HepG2 (cell line): ENCODE data around the gene NBEA. TPM values are rescaled to one million over a fixed set of nuclear protein-coding genes. Genes with fewer than 3 reads are reported as not detected.

ENCODE experiments used
- ATAC-seq: fragments of 200-7000 bp; cut with Tn5 transposase; 3 replicates; pipeline ENCODE4 v1.9.1; 2020; ENCODE audit warnings: mild to moderate bottlenecking, moderate library complexity
- BruUV-seq: library from RNA; stranded (reverse); fragments of 400-500 nt; replicated peaks from 2 replicates; lab custom pipeline; 2021; lab: Mats Ljungman, UMichigan
- CTCF ChIA-PET: fragments of 300-600 bp; formaldehyde crosslinking; extraction: SDS; loops from one replicate; lab custom pipeline; 2021; ENCODE audit warnings: low total read pairs, inconsistent platforms, low intra/inter-chr PET ratio; lab: Yijun Ruan, JAX
- POLR2A ChIA-PET: fragments of 350-600 bp; sonication (Branson Sonifier 250); formaldehyde crosslinking; loops from one replicate; lab custom pipeline; 2020; ENCODE audit warnings: antibody characterized with exemption, inconsistent platforms; lab: Yijun Ruan, JAX
- DNase-seq: peaks from one replicate; pipeline ENCODE4 v3.0.0-alpha.2; 2015; ENCODE audit warnings: low spot score
- FAIRE-seq: peaks from 3 replicates; lab custom pipeline; 2011; peaks lifted over from hg19 to GRCh38; lab: Jason Lieb, UNC
- H2AFZ ChIP-seq: one replicate; pipeline ENCODE4 v1.6.1; 2011; ENCODE audit warnings: low read length, inconsistent platforms
- H3K27ac ChIP-seq: fragments of 300-600 bp; 3 replicates; pipeline ENCODE4 v1.8.0; 2011; ENCODE audit warnings: mixed run types, mild to moderate bottlenecking, mixed read lengths, low read length, inconsistent platforms; ENCODE audit not compliant: insufficient read depth; ENCODE audit errors: extremely low read length
- H3K27me3 ChIP-seq, 2 experiments: fragments of 200-600 bp in 1 of 2; 2 replicates in 1 of 2; 3 replicates in 1 of 2; pipeline versions ENCODE4 v1.6.0 to v1.8.0; 2011; ENCODE audit warnings: low read length in 2 of 2, mild to moderate bottlenecking in 2 of 2, moderate library complexity in 2 of 2, inconsistent platforms in 1 of 2; ENCODE audit not compliant: insufficient read depth in 2 of 2, control insufficient read depth in 1 of 2
- H3K36me3 ChIP-seq, 2 experiments: fragments of 200-600 bp in 1 of 2; replicated peaks in 1 of 2; 2 replicates in 1 of 2; 3 replicates in 1 of 2; pipeline versions ENCODE4 v1.5.1 to v1.8.0; 2011; ENCODE audit warnings: low read length in 2 of 2, inconsistent platforms in 1 of 2; ENCODE audit not compliant: insufficient read depth in 2 of 2, control insufficient read depth in 1 of 2
- H3K4me1 ChIP-seq: 2 replicates; pipeline ENCODE4 v1.5.1; 2012; ENCODE audit warnings: low read length, inconsistent platforms; ENCODE audit not compliant: insufficient read depth
- H3K4me2 ChIP-seq: 2 replicates; pipeline ENCODE4 v1.6.0; 2011; ENCODE audit warnings: low read depth, low read length, inconsistent platforms
- H3K4me3 ChIP-seq, 3 experiments: fragments of 200-600 bp in 1 of 3; sonication (generic), shearing (Covaris generic) in 1 of 3; replicated peaks in 1 of 3; 2 replicates each; pipeline ENCODE4 v1.5.1; 2011 to 2016; ENCODE audit warnings: low read length in 3 of 3, inconsistent platforms in 2 of 3, low read depth in 2 of 3, mild to moderate bottlenecking in 2 of 3, control low read depth in 1 of 3, mixed read lengths in 1 of 3; ENCODE audit not compliant: insufficient read depth in 1 of 3
- H3K79me2 ChIP-seq: one replicate; pipeline ENCODE4 v1.6.1; 2011; ENCODE audit warnings: low read length, inconsistent platforms; ENCODE audit not compliant: insufficient read depth
- H3K9ac ChIP-seq: 2 replicates; pipeline ENCODE4 v1.6.0; 2011; ENCODE audit warnings: mild to moderate bottlenecking, low read depth, low read length, inconsistent platforms; ENCODE audit not compliant: insufficient read depth
- H3K9me3 ChIP-seq: 2 replicates; pipeline ENCODE4 v1.5.1; 2012; ENCODE audit warnings: mild to moderate bottlenecking, low read length
- H4K20me1 ChIP-seq: 2 replicates; pipeline ENCODE4 v1.6.0; 2011; ENCODE audit warnings: inconsistent platforms, mild to moderate bottlenecking, low read length, moderate library complexity; ENCODE audit not compliant: insufficient read depth
- AHDC1 ChIP-seq: sonication (generic); formaldehyde crosslinking; IDR thresholded peaks from 2 replicates; pipeline ENCODE4 v1.5.1; 2020; ENCODE audit warnings: mild to moderate bottlenecking, missing genetic modification reagents, borderline replicate concordance
- BRD4 ChIP-seq: sonication (generic); formaldehyde crosslinking; IDR thresholded peaks from 2 replicates; pipeline ENCODE4 v1.4.0; 2020; ENCODE audit warnings: missing genetic modification reagents
- CTCF ChIP-seq: sonication (generic); formaldehyde crosslinking; IDR thresholded peaks from 2 replicates; pipeline ENCODE4 v1.5.0; 2020; ENCODE audit warnings: mild to moderate bottlenecking, missing genetic modification reagents, moderate library complexity
- ZBTB21 ChIP-seq: sonication (generic); formaldehyde crosslinking; IDR thresholded peaks from 2 replicates; pipeline ENCODE4 v1.4.0; 2020; ENCODE audit warnings: missing genetic modification reagents
- ZHX1 ChIP-seq: sonication (generic); formaldehyde crosslinking; IDR thresholded peaks from 2 replicates; pipeline ENCODE4 v1.8.1; 2022; ENCODE audit warnings: low read depth, mild to moderate bottlenecking, missing genetic modification reagents
- ZKSCAN8 ChIP-seq: IDR thresholded peaks from 2 replicates; pipeline ENCODE4 v1.6.1; 2016; ENCODE audit warnings: borderline replicate concordance, missing genetic modification reagents, missing compliant biosample characterization
- ZMYM2 ChIP-seq: sonication (generic); formaldehyde crosslinking; IDR thresholded peaks from 2 replicates; pipeline ENCODE4 v1.8.0; 2022; ENCODE audit warnings: mild to moderate bottlenecking, missing genetic modification reagents
- ZNF512 ChIP-seq: sonication (generic); formaldehyde crosslinking; IDR thresholded peaks from 2 replicates; pipeline ENCODE4 v1.4.0; 2020; ENCODE audit warnings: mild to moderate bottlenecking, missing genetic modification reagents
- ZNF552 ChIP-seq: sonication (generic); formaldehyde crosslinking; IDR thresholded peaks from 2 replicates; pipeline ENCODE4 v1.9.0; 2022; ENCODE audit warnings: missing genetic modification reagents, mild to moderate bottlenecking, borderline replicate concordance
- WGBS: methylation state at CpG from one replicate; pipeline ENCODE4 v1.1.6; 2017; ENCODE audit warnings: low lambda C conversion rate; 5-methylcytosine and 5-hydroxymethylcytosine counted together
- in situ Hi-C: cut with HindIII; loops from 2 replicates; pipeline ENCODE4 v1.10.0; 2017; ENCODE audit warnings: low pct_unique_long_range_greater_than_20kb; ENCODE audit not compliant: extremely low pct_ligation_motif_present
- intact Hi-C: fragments of 100-400 bp; cut with micrococcal nuclease; formaldehyde crosslinking; loops from one replicate; pipeline ENCODE4 v1.10.0; 2022; ENCODE audit not compliant: unreplicated experiment
- polyA plus RNA-seq, 8 experiments: library from polyadenylated mRNA; depleted of rRNA in 3 of 8; stranded (reverse) in 7 of 8; unstranded in 1 of 8; fragments of >200 nt; fragmentation: Illumina TruSeq in 4 of 8; extraction: Trizol in 4 of 8; gene quantifications; 2 replicates each; pipeline versions ENCODE4 v1.2.1 to v1.2.3, GENCODE V29; 2011 to 2016; ENCODE audit warnings: low read depth in 4 of 8, missing spikeins in 1 of 8, mixed read lengths in 1 of 8; ENCODE audit not compliant: insufficient read depth in 1 of 8
- total RNA-seq, 5 experiments: library from RNA; depleted of rRNA; stranded (reverse); fragments of >200 nt; fragmentation: Illumina TruSeq; extraction: Trizol; gene quantifications; 2 replicates each; pipeline ENCODE4 v1.2.3, GENCODE V29; 2016; ENCODE audit warnings: low read depth in 1 of 5

Gene NBEA
- total and polyA plus RNA-seq, 2 of the 13 experiments (the other 11 are each of a cell fraction or from before 2014, with no cell fraction given), result 2.7 to 2.8 TPM

- H3K9ac ChIP-seq, result no peak overlapping the region
- H3K4me2 ChIP-seq, result peak overlapping the region; percentile 89
- no peak for FAIRE-seq
- no peak overlapping the region for H3K27ac ChIP-seq
- DNase-seq, result no peak
- BruUV-seq, result TSS peak; percentile 45
- ATAC-seq, result no peak; the same call in 2 of the 3 replicates
- no peaks in the 10 kb centered on the region for H3K36me3 ChIP-seq
- no peaks in the 10 kb centered on the region; a peak in 2 of 5 replicates for H3K27me3 ChIP-seq
- in situ Hi-C loops, result no loop called here
- 44% methylated on average over 10 of the region's 10 CpGs for WGBS
- no peaks in the 10 kb centered on the region for H3K79me2 ChIP-seq
- POLR2A ChIA-PET, result no interaction called here
- CTCF ChIA-PET, result no interaction called here
- no peaks in the 10 kb centered on the region for H4K20me1 ChIP-seq
- intact Hi-C loops, result no loop called here
- H3K9me3 ChIP-seq, result no peaks in the 10 kb centered on the region
- H3K4me3 ChIP-seq, result peak overlapping the region; percentile 81 to 84 (median 83)
- peaks cover 20% of the 10 kb centered on the region for H3K4me1 ChIP-seq
- H2AFZ ChIP-seq, result no peak overlapping the region
- TF ChIP-seq AHDC1 (CRISPR knock-in tag) (no peak), CTCF (CRISPR knock-in tag) (no peak), BRD4 (CRISPR knock-in tag) (no peak), ZHX1 (no peak), ZKSCAN8 (CRISPR knock-in tag) (no peak), ZNF512 (no peak), ZBTB21 (no peak), ZMYM2 (CRISPR knock-in tag) (no peak), ZNF552 (CRISPR knock-in tag) (no peak)
Observed at GRCh38 chr13:34943436-34944273, 1.6 kb downstream of the NBEA start.
